Measurements from ENCODE around the gene LCLAT1.
A peak's percentile ranks its signal among the peaks of the same experiment; 100 is the strongest.
"Not testable (repeated sequence)": the region's sequence is repeated elsewhere in the genome, so short reads cannot be mapped to it uniquely, and the experiment has no call there.

LCLAT1 gene

GRCh38 chr2:30500699-30501098 lies 53.7 kb downstream of the LCLAT1 start:
- TF ChIP-seq CTCF (IDR thresholded peaks at IDR 0.05; ENCODE audit: extremely low read depth, insufficient read depth, missing control alignments) = no peak
- DNase-seq (ENCODE audit: low spot score) = no peak
- in situ Hi-C loops (cut with MboI; ENCODE audit: low pct_unique_long_range_greater_than_20kb, low sequenced_read_pairs, unreplicated experiment) = no loop called here

GRCh38 chr2:30502310-30502709 lies 55.3 kb downstream of the LCLAT1 start:
- TF ChIP-seq CTCF (IDR thresholded peaks at IDR 0.05; ENCODE audit: extremely low read depth, insufficient read depth, missing control alignments) = no peak
- in situ Hi-C loops (cut with MboI; ENCODE audit: low pct_unique_long_range_greater_than_20kb, low sequenced_read_pairs, unreplicated experiment) = no loop called here
- DNase-seq (ENCODE audit: low spot score) = no peak

- TF ChIP-seq CTCF (IDR thresholded peaks at IDR 0.05; ENCODE audit: extremely low read depth, insufficient read depth, missing control alignments) = peak; percentile 20
- in situ Hi-C loops (cut with MboI; ENCODE audit: low pct_unique_long_range_greater_than_20kb, low sequenced_read_pairs, unreplicated experiment) = no loop called here
- DNase-seq (ENCODE audit: low spot score) = peak; percentile 17
Observed at GRCh38 chr2:30503007-30503694, 56.1 kb downstream of the LCLAT1 start.

GRCh38 chr2:30503695-30504052 lies 56.6 kb downstream of the LCLAT1 start:
- TF ChIP-seq CTCF (IDR thresholded peaks at IDR 0.05; ENCODE audit: extremely low read depth, insufficient read depth, missing control alignments) = no peak
- in situ Hi-C loops (cut with MboI; ENCODE audit: low pct_unique_long_range_greater_than_20kb, low sequenced_read_pairs, unreplicated experiment) = no loop called here
- no peak for DNase-seq (ENCODE audit: low spot score)

GRCh38 chr2:30504731-30505130 lies 57.7 kb downstream of the LCLAT1 start:
- in situ Hi-C loops (cut with MboI; ENCODE audit: low pct_unique_long_range_greater_than_20kb, low sequenced_read_pairs, unreplicated experiment) = no loop called here
- DNase-seq (ENCODE audit: low spot score) = no peak
- no peak for TF ChIP-seq CTCF (IDR thresholded peaks at IDR 0.05; ENCODE audit: extremely low read depth, insufficient read depth, missing control alignments)

GRCh38 chr2:30505500-30506180 lies 58.6 kb downstream of the LCLAT1 start:
- no peak for DNase-seq (ENCODE audit: low spot score)
- in situ Hi-C loops (cut with MboI; ENCODE audit: low pct_unique_long_range_greater_than_20kb, low sequenced_read_pairs, unreplicated experiment) = no loop called here
- no peak for TF ChIP-seq CTCF (IDR thresholded peaks at IDR 0.05; ENCODE audit: extremely low read depth, insufficient read depth, missing control alignments)

- in situ Hi-C loops (cut with MboI; ENCODE audit: low pct_unique_long_range_greater_than_20kb, low sequenced_read_pairs, unreplicated experiment); DNase-seq (ENCODE audit: low spot score): not testable (repeated sequence)
Observed at GRCh38 chr2:30507460-30507859, 60.4 kb downstream of the LCLAT1 start.

Data from GM13977 (cell line).